Stimulated activated CD8-positive, alpha-beta memory T cell treated with anti-CD3 and anti-CD28 coated beads, Interleukin-2, amount 100 ng/mL, for 48 hours (primary cell): ENCODE results near the gene EIF4E2.

Experiments
- DNase-seq, 2 donors: peaks; one replicate each; pipeline ENCODE4 v3.0.0-alpha.2; 2020; ENCODE audit warnings: low read depth in 2 of 2

EIF4E2 gene

DNA sequence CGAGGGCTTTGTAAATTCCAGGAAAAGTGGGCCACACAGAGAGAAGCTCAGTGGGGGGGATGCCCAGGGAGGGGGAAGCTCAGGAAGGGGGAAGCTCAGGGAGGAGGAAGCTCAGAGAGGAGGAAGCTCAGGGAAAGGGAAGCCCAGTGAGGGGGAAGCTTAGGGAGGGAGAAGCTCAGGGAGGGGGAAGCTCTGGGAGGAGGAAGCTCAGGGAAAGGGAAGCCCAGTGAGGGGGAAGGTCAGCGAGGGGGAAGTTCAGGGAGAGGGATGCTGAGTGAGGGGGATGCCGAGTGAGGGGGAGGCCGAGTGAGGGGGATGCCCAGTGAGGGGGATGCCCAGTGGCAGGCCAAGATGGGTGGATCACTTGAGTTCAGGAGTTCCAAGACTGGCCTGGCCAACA is 11.8 kb upstream of the EIF4E2 start:
- DNase-seq = no peak

- no peak for DNase-seq
These were observed 10.9 kb upstream of the EIF4E2 start, which contains the start of gene CHRNG for GRCh38 chr2:232539298-232540231. CHRNG (plus strand) TSS chr2:232539692; CDS start chr2:232539748, 56 bp downstream.

DNA sequence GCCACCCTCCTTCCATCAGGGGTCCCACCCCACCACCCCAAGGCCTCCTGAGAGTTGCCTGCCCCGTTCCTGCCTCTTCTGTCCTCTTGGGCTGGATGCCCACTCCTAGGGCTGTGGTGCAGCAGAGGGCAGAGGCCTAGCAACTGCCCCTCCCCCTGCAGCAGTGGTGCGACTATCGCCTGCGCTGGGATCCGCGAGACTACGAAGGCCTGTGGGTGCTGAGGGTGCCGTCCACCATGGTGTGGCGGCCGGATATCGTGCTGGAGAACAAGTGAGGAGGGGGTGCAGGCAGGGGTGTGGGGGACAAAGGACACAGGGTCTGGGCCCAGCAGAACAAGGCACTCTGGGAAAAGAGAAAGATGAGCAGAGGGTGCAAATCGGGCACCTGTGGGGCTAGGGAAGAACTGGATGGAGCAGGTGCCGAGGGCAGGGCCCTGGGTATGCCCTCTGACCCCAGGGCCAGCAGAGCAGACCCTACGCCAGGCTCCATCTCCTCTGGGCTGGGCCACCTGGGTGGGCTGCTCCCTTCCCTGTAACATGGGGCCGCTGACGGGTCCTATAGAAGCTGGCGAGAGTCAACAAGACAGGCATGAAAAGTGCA is 9.9 kb upstream of the EIF4E2 start:
- no peak for DNase-seq

DNA sequence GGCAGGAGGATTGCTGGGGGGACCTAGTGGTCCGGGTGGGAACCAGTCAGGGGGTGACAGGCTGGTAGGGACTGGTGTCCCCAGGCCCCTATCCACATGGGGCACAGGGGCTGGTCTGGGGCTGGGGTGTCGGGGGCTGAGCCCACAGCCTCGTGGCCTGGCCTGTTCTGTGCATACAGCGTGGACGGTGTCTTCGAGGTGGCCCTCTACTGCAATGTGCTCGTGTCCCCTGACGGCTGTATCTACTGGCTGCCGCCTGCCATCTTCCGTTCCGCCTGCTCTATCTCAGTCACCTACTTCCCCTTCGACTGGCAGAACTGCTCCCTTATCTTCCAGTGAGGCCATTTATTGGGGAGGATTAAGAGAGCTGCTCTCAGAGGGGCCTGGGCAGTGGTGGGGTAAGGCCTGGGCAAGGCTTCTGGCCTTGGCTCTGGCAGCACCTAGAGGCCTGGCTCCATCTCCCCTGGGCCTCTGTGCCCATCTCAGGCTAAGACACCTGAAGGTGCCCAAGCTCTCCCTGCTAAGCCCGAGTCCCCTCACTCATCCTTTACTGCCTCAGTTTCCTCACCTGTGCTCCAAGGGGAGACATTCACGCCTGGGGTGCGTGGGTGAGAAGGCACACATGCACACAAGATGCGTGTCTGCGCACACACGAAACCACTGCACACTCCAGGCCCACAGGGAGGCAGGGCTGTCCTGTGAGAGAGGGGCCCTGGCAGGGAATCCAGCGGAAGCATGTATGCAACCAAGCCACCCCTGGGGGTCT is 9.1 kb upstream of the EIF4E2 start:
- no peak for DNase-seq

DNA sequence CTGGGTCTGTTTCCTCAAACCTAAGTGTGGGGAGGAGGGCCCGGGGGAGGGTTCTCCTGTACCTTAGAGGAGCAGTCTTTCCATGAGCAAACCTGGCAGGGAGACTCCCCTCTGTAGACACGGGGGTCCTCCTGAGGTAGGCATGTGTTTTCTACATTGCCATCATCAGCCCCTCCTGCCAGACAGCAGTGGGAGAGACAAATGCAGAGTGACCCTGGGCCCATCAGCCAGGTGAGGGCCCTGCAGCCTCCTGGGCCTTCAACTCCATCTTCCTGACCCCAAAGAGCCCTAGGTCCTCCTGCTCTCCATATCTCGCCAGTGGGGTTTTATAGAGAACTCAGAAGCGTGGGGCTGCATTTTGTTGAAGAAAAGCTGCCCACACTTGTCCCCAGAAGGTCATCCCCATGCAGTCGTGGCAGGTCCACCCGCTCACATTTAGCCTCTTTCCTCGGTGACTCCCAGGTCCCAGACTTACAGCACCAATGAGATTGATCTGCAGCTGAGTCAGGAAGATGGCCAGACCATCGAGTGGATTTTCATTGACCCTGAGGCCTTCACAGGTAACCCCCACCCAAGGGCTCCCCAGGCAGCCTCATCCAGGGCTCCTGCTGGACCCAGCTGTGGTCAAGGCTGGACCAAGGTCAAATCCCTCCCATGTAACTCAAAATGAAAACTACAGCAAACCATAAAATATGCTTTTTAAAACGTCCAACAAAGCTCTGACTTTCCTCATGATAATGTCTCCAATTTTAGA is 8.4 kb upstream of the EIF4E2 start:
- no peak for DNase-seq

GRCh38 chr2:232542715-232543467 is 7.6 kb upstream of the EIF4E2 start:
- no peak for DNase-seq

DNA sequence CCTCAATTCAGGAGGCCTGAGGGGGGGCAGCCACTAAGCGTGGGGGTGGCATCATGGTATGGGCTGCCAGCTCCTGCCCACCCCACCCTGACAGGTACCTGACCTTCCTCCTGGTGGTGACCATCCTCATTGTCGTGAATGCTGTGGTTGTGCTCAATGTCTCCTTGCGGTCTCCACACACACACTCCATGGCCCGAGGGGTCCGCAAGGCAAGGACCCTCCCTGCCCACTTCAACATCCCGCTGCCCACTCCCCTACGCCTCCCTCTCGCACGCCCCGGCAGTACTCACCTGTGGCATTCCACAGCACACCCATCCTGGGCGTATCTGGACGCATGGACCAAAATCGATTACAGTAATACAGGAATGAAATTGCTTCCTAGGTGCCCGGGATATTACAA is 7.0 kb upstream of the EIF4E2 start:
- no peak for DNase-seq

DNA sequence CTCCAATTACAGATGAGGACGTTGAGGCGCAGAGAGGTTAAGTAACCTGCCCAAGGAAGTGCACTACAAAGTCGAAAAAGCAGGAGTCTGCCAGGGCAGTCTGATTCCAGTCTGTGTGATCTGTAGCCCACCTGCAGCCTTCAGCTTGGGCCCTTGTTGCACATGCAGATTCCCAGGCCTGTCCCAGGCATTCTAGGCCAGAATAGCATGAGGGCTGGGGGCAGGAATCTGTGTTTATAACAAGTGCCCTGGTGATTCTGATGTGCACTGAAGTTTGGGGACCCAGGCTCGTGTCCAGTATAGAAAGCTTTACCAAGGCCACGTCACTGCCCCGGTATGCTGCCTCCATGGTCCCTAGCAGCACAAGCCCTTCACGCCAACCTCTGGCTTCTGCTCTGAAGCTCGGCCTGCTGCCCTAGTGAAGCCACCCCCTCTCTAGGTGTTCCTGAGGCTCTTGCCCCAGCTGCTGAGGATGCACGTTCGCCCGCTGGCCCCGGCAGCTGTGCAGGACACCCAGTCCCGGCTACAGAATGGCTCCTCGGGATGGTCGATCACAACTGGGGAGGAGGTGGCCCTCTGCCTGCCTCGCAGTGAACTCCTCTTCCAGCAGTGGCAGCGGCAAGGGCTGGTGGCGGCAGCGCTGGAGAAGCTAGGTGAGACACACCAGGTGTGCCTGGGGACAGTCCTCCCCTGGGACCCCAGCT is 6.4 kb upstream of the EIF4E2 start:
- DNase-seq = no peak

- DNase-seq = no peak
These were observed 5.8 kb upstream of the EIF4E2 start for GRCh38 chr2:232544674-232545073.

DNA sequence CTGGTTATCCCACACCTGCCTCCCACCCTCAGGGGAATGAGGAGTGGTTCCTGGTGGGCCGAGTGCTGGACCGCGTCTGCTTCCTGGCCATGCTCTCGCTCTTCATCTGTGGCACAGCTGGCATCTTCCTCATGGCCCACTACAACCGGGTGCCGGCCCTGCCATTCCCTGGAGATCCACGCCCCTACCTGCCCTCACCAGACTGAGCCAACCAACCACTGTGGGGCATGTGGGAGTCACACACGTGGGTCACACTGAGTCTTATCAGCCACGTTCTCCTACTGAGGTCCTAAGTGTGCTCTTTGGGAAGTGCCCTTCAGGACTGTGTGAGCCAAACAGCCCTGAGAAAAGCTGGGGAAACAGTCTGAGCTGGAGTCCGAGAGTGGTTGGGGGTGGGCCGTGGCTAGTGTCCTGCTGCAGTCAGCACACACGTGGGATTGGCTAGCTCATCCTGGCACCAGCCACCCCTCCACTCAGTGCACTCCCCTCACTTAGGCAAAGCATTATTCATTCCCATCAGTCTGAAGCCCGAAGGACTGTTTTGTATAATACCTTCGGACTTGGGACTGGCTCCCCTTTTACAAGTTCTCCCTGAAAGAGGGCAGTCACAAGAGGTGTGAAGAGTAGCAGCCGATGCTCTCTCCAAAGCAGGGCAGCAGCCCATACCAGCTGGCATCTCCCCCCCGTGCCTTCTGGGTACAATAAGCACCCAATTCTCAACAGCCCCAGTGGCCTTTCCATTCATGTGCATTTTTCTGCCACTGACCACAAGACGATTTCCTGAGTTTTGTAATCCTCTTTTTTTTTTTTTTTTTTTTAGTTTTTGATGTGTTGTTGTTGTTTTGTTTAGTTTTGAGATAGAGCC is 4.7 kb upstream of the EIF4E2 start:
- no peak for DNase-seq

GRCh38 chr2:232547991-232548390 is 2.5 kb upstream of the EIF4E2 start:
- no peak for DNase-seq

GRCh38 chr2:232549655-232550353 is 685 bp upstream of the EIF4E2 start:
- no peak for DNase-seq

GRCh38 chr2:232551250-232551638 is 755 bp downstream of the EIF4E2 start:
- DNase-seq = no peak

DNA sequence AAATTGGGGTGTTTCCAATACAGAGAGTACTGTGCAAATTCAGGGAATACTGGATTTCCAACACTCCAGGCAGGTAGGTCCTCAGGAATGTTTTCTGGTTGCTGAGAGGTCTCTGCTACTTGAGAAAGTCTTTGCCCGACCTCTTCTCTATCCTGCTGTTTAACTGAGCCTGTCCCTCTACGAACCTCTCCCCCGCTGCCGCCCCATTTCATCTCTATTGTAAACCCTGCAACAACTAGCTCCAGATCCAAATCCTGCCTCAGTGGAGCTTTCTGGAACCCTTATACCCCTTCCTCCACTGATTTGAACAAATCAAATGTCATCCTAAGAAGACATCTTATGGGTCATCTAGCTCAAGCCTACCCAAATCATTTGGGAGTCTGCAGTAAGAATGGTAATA is 1.3 kb downstream of the EIF4E2 start:
- no peak for DNase-seq

DNA sequence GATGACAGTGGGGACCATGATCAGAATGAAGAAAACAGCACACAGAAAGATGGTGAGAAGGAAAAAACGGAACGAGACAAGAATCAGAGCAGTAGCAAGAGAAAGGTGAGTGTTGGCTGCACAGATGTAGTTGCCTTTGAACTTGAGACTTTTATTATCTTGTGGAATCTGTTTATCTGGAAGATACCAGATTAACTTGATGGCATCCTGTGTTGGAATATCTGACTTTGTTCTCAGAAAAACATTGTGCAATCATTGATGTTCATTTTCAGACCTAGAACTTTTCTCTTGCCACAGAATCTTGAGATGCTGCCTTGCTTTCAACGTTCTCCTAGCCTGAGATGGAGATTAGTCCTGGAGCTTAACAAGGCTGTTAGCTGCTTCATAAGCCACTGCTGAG is 5.9 kb downstream of the EIF4E2 start:
- DNase-seq = no peak

- no peak for DNase-seq
These were observed 12.1 kb downstream of the EIF4E2 start for GRCh38 chr2:232562515-232563151.

- DNase-seq = no peak
These were observed 13.1 kb downstream of the EIF4E2 start for GRCh38 chr2:232563580-232563979.

GRCh38 chr2:232567721-232568120 is 17.2 kb downstream of the EIF4E2 start:
- no peak for DNase-seq
